Mammary epithelial cell (primary cell): ENCODE data around the gene RAB34.

Source experiments
- EZH2 ChIP-seq: IDR thresholded peaks from 2 replicates; pipeline ENCODE4 v1.6.1; 2012; ENCODE audit warnings: low read length, inconsistent platforms, borderline replicate concordance
- TF ChIP-seq, protein P1 (sequence below), 2 donors: IDR thresholded peaks in 1 of 2; conservative IDR thresholded peaks in 1 of 2; 2 replicates each; pipeline ENCODE4 v1.5.1; 2011 to 2012; ENCODE audit warnings: inconsistent platforms in 2 of 2, low read length in 2 of 2, mild to moderate bottlenecking in 2 of 2, control low read depth in 1 of 2, low read depth in 1 of 2; ENCODE audit not compliant: insufficient read depth in 1 of 2; ENCODE audit errors: extremely low read depth in 1 of 2

DNA sequence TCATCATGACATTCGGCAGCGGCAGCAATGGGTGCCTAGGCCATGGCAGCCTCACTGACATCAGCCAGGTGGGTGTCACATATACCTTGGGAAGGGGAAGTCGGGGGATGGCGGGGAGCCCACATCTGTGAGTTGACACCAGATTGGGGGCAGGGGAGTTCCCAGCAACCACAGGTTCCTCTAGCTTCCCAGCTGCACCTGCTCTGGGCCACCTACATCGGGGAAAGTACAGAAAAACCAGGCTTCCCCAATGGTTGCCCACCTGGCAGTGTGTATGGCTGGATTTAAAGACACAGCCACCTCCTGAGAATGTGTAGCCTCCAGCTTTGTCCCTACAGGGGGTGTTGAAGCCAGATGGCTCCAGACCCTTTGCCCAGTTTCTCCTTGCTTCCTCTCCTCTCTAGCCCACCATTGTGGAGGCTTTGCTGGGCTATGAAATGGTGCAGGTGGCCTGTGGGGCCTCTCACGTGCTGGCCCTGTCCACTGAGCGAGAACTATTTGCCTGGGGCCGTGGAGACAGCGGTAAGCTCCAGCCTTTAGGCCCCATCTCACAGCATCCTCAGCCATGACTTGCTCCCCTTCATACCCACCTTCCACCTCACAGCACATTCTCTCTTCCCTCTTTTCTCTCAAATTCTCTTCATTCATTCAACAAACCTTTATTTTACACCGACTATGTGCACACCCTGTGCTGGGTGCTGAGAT is 21.2 kb upstream of the RAB34 start:
- TF ChIP-seq, protein P1, sequence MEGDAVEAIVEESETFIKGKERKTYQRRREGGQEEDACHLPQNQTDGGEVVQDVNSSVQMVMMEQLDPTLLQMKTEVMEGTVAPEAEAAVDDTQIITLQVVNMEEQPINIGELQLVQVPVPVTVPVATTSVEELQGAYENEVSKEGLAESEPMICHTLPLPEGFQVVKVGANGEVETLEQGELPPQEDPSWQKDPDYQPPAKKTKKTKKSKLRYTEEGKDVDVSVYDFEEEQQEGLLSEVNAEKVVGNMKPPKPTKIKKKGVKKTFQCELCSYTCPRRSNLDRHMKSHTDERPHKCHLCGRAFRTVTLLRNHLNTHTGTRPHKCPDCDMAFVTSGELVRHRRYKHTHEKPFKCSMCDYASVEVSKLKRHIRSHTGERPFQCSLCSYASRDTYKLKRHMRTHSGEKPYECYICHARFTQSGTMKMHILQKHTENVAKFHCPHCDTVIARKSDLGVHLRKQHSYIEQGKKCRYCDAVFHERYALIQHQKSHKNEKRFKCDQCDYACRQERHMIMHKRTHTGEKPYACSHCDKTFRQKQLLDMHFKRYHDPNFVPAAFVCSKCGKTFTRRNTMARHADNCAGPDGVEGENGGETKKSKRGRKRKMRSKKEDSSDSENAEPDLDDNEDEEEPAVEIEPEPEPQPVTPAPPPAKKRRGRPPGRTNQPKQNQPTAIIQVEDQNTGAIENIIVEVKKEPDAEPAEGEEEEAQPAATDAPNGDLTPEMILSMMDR (conservative IDR thresholded peaks at IDR 0.05 in 1 of 2, IDR thresholded peaks at IDR 0.05 in 1 of 2; ENCODE audit: extremely low read depth in 1 of 2, insufficient read depth in 1 of 2, low read depth in 1 of 2, low read length in 2 of 2) = no peak
- no peak for TF ChIP-seq EZH2
